ENCODE data around the gene PARD3B. TPM values are rescaled to one million over a fixed set of nuclear protein-coding genes. Genes with fewer than 3 reads are reported as not detected.

The PARD3B gene
- total RNA-seq, 4 donors from 2014 or later = 32.8 to 69.6 (median 47.3) TPM

DNA sequence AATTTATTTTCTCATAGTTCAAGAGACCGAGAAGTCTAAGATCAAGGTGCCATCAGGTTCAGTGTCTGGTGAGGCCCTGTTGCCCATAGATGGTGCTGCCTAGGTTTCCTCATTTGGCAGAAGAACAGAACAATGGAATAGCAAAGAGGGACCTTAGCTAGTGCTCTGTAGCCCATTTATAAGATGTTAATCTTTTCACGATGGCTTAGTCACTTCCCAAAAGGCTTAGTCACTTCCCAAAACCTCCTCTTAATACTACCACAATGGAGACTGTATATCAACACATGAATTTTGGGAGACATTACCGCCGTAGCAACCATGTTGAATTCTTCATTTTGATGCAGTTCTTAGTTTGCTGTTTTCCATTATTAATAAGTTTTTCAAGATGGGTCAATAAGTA is 890.7 kb downstream of the PARD3B start:
- TF ChIP-seq, protein P1, sequence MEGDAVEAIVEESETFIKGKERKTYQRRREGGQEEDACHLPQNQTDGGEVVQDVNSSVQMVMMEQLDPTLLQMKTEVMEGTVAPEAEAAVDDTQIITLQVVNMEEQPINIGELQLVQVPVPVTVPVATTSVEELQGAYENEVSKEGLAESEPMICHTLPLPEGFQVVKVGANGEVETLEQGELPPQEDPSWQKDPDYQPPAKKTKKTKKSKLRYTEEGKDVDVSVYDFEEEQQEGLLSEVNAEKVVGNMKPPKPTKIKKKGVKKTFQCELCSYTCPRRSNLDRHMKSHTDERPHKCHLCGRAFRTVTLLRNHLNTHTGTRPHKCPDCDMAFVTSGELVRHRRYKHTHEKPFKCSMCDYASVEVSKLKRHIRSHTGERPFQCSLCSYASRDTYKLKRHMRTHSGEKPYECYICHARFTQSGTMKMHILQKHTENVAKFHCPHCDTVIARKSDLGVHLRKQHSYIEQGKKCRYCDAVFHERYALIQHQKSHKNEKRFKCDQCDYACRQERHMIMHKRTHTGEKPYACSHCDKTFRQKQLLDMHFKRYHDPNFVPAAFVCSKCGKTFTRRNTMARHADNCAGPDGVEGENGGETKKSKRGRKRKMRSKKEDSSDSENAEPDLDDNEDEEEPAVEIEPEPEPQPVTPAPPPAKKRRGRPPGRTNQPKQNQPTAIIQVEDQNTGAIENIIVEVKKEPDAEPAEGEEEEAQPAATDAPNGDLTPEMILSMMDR (IDR thresholded peaks at IDR 0.05; ENCODE audit: low read depth) = no peak

DNA sequence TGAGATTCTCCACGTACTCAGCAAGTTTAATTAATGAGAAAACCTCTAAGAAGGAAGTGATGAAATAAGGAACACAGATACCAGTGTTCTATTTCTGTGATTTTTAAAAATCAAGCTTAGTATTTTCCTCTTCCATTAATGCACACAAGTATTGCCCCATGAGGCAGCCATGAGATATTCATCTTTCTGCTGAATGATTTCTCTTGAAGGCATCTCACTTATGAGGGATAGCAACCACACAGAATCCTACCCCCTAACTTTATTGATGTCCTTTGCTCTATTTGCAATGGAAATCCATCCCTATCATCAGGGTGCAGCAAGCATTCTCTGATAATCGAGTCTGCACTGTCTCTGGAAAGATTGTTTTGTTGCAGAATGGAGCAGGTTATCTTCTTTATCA is 893.0 kb downstream of the PARD3B start:
- TF ChIP-seq, protein P1 (IDR thresholded peaks at IDR 0.05; ENCODE audit: low read depth) = no peak

DNA sequence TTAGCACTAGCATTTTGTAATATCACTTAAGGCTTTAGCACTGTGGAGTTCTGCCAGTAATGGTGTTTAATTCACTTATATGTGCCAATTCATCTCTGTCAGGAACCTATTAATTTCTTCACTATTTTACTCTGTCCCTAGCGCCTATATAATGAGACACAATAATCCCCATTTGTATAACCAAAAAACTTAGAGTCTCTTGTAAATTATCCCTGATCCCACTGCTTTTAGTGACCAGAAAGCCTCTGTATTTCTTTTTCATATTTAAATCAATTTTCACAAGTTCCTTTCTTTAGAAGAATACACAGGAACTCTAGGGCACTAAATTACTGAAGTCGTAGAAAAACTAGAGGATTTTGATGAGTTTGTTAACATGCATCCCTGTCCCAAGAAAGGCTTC is 894.3 kb downstream of the PARD3B start:
- TF ChIP-seq, protein P1 (IDR thresholded peaks at IDR 0.05; ENCODE audit: low read depth) = no peak

DNA sequence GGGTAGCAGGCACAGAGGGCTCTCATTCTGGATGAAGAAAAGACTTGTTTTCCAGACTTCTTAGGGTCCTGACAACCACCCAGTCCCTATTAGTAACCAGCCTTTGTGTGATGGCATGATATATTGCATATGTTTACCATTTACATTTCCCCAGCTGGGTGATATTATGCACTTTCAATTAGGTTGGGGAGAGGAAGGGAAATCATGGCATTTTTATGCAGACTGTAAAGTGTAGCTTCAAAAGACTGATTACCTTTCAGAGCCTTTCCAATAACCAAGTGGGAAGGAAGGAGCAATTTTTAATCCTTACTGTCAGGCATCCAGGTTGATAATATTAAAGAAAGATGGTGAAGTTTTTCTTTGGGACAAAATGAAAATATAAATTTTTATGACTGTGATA is 896.2 kb downstream of the PARD3B start:
- TF ChIP-seq, protein P1 (IDR thresholded peaks at IDR 0.05; ENCODE audit: low read depth) = no peak

DNA sequence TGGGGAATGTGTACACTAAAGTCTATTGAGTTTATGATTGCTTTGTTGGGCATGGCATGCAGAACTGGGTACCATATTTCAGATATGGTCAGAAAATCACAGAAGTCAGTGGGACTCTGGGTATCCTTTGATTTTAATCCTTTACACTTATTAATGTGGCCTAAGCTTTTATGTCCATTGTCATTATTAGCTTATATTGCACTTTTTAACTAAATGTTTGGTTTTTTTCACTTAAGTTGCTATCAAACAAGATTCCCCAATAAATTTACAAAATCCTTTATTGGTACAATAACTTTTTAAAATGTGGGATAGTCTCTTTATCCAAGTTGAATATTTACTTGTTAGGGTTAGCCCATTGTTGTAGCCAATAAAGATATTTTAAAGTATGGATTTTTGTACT is 902.9 kb downstream of the PARD3B start:
- TF ChIP-seq, protein P1 (IDR thresholded peaks at IDR 0.05; ENCODE audit: low read depth) = no peak

DNA sequence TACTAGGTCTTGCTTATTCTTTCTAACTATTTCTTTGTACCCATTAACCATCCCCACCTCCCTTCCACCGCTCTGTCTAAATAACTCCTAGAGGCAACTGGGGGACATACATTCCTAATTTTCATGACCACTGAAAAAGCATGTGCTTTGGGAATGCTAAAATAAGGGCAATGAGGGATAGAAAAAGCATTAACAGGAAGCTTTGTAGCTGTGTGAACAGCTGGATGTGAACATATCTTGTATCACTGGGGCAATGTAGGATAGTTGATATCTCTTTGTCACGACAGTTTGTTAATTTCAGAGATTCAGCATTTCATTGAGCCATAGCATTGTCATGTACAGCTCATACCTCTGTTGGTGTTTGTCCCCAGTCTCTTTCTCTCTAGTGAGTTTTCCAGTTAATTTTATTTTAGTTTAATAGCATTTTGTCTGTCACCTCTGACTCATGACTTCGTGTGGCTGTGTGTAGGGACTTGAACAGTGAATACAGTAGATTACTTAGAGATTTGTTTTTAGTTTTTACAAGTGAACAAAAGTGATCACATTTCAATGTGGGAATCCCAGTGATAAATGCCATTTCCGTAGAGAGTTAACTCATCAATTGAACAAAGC is 906.7 kb downstream of the PARD3B start:
- TF ChIP-seq, protein P1 (IDR thresholded peaks at IDR 0.05; ENCODE audit: low read depth) = no peak

DNA sequence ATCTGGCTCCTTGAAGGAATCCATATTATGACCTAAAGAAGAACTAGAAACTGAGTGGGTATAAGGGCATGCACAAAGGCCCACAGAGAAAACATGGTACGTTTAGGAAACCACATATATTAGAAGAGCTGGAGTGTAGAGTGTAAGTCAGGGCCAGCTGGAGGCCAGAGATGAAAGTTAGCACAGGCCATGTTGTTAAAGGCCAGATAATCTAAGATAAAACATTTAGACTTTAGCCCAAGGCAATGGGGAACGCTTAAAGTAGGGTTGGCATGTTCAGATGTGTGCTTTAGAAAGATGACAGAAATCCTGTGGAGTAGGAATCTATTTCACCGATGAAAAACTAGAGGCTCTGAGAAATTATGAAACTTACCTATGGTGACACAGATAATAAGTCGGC is 907.9 kb downstream of the PARD3B start:
- TF ChIP-seq, protein P1 (IDR thresholded peaks at IDR 0.05; ENCODE audit: low read depth) = no peak

All from subcutaneous adipose tissue (tissue), 4 donors.